C4-2B (cell line): ENCODE measurements around the gene U2SURP.

Experiments used
- CTCF ChIP-seq: fragments of 450-650 bp; conservative IDR thresholded peaks from 2 replicates; pipeline ENCODE4 v1.5.1; 2017; ENCODE audit warnings: mild to moderate bottlenecking
- ZFX ChIP-seq: fragments of 450-650 bp; IDR thresholded peaks from 2 replicates; pipeline ENCODE4 v1.6.1; 2017

GRCh38 chr3:143092191-143092590 is 90.8 kb downstream of the U2SURP start:
- no peak for TF ChIP-seq CTCF
- no peak for TF ChIP-seq ZFX
